ENCODE data around the gene NPC1. TPM values are rescaled to one million over a fixed set of nuclear protein-coding genes. Genes with fewer than 3 reads are reported as not detected.

Gene NPC1
- total RNA-seq, 1 donor from 2014 or later = 42.4 TPM

DNA sequence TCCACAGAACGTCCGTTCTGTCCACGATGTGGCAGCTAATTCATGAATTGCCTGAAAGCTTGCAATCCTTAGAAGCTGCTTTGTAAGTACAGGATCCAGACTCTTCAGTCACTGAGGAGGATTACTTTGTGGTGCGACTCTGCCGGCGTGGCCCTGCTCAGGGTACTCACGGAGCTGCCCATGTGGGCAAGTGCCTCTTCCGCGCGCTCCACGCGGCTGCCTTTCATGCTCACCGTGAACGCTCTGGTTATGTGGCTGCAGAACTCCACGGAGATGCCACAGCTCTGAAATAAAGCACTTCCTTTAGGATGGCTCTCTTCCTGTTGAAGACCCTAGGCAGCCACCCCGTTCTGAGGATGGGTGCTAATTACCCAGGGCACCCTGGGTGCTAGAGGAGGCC lies 52.0 kb downstream of the NPC1 start:
- TF ChIP-seq, protein P1, sequence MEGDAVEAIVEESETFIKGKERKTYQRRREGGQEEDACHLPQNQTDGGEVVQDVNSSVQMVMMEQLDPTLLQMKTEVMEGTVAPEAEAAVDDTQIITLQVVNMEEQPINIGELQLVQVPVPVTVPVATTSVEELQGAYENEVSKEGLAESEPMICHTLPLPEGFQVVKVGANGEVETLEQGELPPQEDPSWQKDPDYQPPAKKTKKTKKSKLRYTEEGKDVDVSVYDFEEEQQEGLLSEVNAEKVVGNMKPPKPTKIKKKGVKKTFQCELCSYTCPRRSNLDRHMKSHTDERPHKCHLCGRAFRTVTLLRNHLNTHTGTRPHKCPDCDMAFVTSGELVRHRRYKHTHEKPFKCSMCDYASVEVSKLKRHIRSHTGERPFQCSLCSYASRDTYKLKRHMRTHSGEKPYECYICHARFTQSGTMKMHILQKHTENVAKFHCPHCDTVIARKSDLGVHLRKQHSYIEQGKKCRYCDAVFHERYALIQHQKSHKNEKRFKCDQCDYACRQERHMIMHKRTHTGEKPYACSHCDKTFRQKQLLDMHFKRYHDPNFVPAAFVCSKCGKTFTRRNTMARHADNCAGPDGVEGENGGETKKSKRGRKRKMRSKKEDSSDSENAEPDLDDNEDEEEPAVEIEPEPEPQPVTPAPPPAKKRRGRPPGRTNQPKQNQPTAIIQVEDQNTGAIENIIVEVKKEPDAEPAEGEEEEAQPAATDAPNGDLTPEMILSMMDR (IDR thresholded peaks at IDR 0.05; ENCODE audit: insufficient read depth, low read depth, low read length) = no peak
- no peak for TF ChIP-seq EZH2 (IDR thresholded peaks at IDR 0.05; ENCODE audit: insufficient read depth, low read length)
- DNase-seq (ENCODE audit: low read depth) = no peak
- no peak overlapping the region for H2AFZ ChIP-seq (ENCODE audit: low read depth, low read length)
- peaks cover 2% of the 10 kb centered on the region for H3K9me3 Mint-ChIP-seq (ENCODE audit: unreplicated experiment)
- peaks cover 15% of the 10 kb centered on the region for H4K20me1 ChIP-seq (ENCODE audit: insufficient read depth, low read length)
- H3K4me2 ChIP-seq (ENCODE audit: low read length) = no peak overlapping the region
- no peak overlapping the region for H3K9ac ChIP-seq (ENCODE audit: low read length)
- no peak overlapping the region for H3K27ac ChIP-seq (ENCODE audit: low read depth, low read length)
- peaks cover 69% of the 10 kb centered on the region for H3K36me3 ChIP-seq (ENCODE audit: insufficient read depth, low read length)
- no peak overlapping the region for H3K27ac Mint-ChIP-seq (ENCODE audit: unreplicated experiment)
- H3K9me3 ChIP-seq (ENCODE audit: insufficient read depth, low read depth, low read length) = no peaks in the 10 kb centered on the region
- H3K79me2 ChIP-seq (ENCODE audit: insufficient read depth, low read length) = no peaks in the 10 kb centered on the region
- no peak overlapping the region for H3K4me3 Mint-ChIP-seq (ENCODE audit: unreplicated experiment)
- H3K27me3 Mint-ChIP-seq (ENCODE audit: low read depth, unreplicated experiment) = no peaks in the 10 kb centered on the region
- H3K36me3 Mint-ChIP-seq (ENCODE audit: low read depth, unreplicated experiment) = peaks cover 37% of the 10 kb centered on the region
- peaks cover 10% of the 10 kb centered on the region for H3K4me1 ChIP-seq (ENCODE audit: insufficient read depth, low read length)
- H3K27me3 ChIP-seq (ENCODE audit: insufficient read depth, low read length) = no peaks in the 10 kb centered on the region
- no peak for FAIRE-seq
- no peak overlapping the region for H3K4me3 ChIP-seq (ENCODE audit: insufficient read depth, low read depth, low read length)
- H3K4me1 Mint-ChIP-seq (ENCODE audit: low read depth, unreplicated experiment) = peaks cover 32% of the 10 kb centered on the region

- H3K79me2 ChIP-seq (ENCODE audit: insufficient read depth, low read length) = no peaks in the 10 kb centered on the region
- H3K9ac ChIP-seq (ENCODE audit: low read length) = no peak overlapping the region
- H3K27me3 ChIP-seq (ENCODE audit: insufficient read depth, low read length) = no peaks in the 10 kb centered on the region
- Mint-ChIP-seq H3K27ac (ENCODE audit: unreplicated experiment) (peak overlapping the region; percentile 45), H3K4me1 (ENCODE audit: low read depth, unreplicated experiment) (peaks cover 24% of the 10 kb centered on the region), H3K9me3 (ENCODE audit: unreplicated experiment) (peaks cover 2% of the 10 kb centered on the region), H3K36me3 (ENCODE audit: low read depth, unreplicated experiment) (peaks cover 35% of the 10 kb centered on the region), H3K4me3 (ENCODE audit: unreplicated experiment) (no peak overlapping the region), H3K27me3 (ENCODE audit: low read depth, unreplicated experiment) (no peaks in the 10 kb centered on the region)
- H3K36me3 ChIP-seq (ENCODE audit: insufficient read depth, low read length) = peaks cover 69% of the 10 kb centered on the region
- no peaks in the 10 kb centered on the region for H3K9me3 ChIP-seq (ENCODE audit: insufficient read depth, low read depth, low read length)
- H2AFZ ChIP-seq (ENCODE audit: low read depth, low read length) = no peak overlapping the region
- H3K4me1 ChIP-seq (ENCODE audit: insufficient read depth, low read length) = peaks cover 14% of the 10 kb centered on the region
- DNase-seq (ENCODE audit: low read depth) (no peak), FAIRE-seq (no peak)
- peaks cover 21% of the 10 kb centered on the region for H4K20me1 ChIP-seq (ENCODE audit: insufficient read depth, low read length)
- no peak overlapping the region for H3K27ac ChIP-seq (ENCODE audit: low read depth, low read length)
- no peak for TF ChIP-seq EZH2 (IDR thresholded peaks at IDR 0.05; ENCODE audit: insufficient read depth, low read length)
- TF ChIP-seq, protein P1 (IDR thresholded peaks at IDR 0.05; ENCODE audit: insufficient read depth, low read depth, low read length) = no peak
- H3K4me3 ChIP-seq (ENCODE audit: insufficient read depth, low read depth, low read length) = no peak overlapping the region
- no peak overlapping the region for H3K4me2 ChIP-seq (ENCODE audit: low read length)
Measured at GRCh38 chr18:23532848-23533247, 53.5 kb downstream of the NPC1 start.

DNA sequence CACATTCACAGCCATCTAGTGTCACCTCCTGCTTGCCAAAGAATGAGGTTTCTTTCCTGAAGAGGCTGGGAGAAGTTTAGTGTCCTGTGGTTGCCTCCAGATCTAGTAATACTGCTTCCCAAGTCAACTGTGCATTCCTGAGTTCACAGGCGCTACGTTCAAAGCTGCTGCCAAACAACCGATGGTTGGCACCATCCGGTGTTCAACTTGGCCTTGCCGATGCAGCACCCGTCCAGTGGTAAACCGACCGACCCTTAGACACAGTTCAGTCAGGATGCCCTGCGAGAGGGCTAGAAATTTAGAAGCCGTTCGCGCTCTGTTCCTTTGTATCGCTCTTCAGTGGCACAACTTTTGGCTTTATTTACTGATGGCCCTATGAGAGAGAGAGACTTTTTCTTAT lies 54.4 kb downstream of the NPC1 start:
- FAIRE-seq (no peak), DNase-seq (ENCODE audit: low read depth) (no peak)
- H4K20me1 ChIP-seq (ENCODE audit: insufficient read depth, low read length) = peaks cover 21% of the 10 kb centered on the region
- TF ChIP-seq, protein P1 (IDR thresholded peaks at IDR 0.05; ENCODE audit: insufficient read depth, low read depth, low read length) = no peak
- no peak for TF ChIP-seq EZH2 (IDR thresholded peaks at IDR 0.05; ENCODE audit: insufficient read depth, low read length)
- H3K36me3 ChIP-seq (ENCODE audit: insufficient read depth, low read length) = peaks cover 73% of the 10 kb centered on the region
- no peak overlapping the region for H3K27ac Mint-ChIP-seq (ENCODE audit: unreplicated experiment)
- H3K4me2 ChIP-seq (ENCODE audit: low read length) = no peak overlapping the region
- H3K4me1 Mint-ChIP-seq (ENCODE audit: low read depth, unreplicated experiment) = peaks cover 18% of the 10 kb centered on the region
- H3K27ac ChIP-seq (ENCODE audit: low read depth, low read length) = no peak overlapping the region
- peaks cover 33% of the 10 kb centered on the region for H3K36me3 Mint-ChIP-seq (ENCODE audit: low read depth, unreplicated experiment)
- peaks cover 14% of the 10 kb centered on the region for H3K4me1 ChIP-seq (ENCODE audit: insufficient read depth, low read length)
- H3K27me3 ChIP-seq (ENCODE audit: insufficient read depth, low read length) = no peaks in the 10 kb centered on the region
- no peak overlapping the region for H3K9ac ChIP-seq (ENCODE audit: low read length)
- H2AFZ ChIP-seq (ENCODE audit: low read depth, low read length) = no peak overlapping the region
- no peaks in the 10 kb centered on the region for H3K27me3 Mint-ChIP-seq (ENCODE audit: low read depth, unreplicated experiment)
- no peaks in the 10 kb centered on the region for H3K9me3 ChIP-seq (ENCODE audit: insufficient read depth, low read depth, low read length)
- H3K79me2 ChIP-seq (ENCODE audit: insufficient read depth, low read length) = no peaks in the 10 kb centered on the region
- H3K4me3 ChIP-seq (ENCODE audit: insufficient read depth, low read depth, low read length) = no peak overlapping the region
- H3K9me3 Mint-ChIP-seq (ENCODE audit: unreplicated experiment) = peaks cover 2% of the 10 kb centered on the region
- H3K4me3 Mint-ChIP-seq (ENCODE audit: unreplicated experiment) = no peak overlapping the region

Measured in astrocyte (in vitro differentiated cells and primary cell).